ENCODE measurements around the gene ALDH1A1.
"Not testable (repeated sequence)": the region's sequence is repeated elsewhere in the genome, so short reads cannot be mapped to it uniquely, and the experiment has no call there.

The ALDH1A1 gene

DNA sequence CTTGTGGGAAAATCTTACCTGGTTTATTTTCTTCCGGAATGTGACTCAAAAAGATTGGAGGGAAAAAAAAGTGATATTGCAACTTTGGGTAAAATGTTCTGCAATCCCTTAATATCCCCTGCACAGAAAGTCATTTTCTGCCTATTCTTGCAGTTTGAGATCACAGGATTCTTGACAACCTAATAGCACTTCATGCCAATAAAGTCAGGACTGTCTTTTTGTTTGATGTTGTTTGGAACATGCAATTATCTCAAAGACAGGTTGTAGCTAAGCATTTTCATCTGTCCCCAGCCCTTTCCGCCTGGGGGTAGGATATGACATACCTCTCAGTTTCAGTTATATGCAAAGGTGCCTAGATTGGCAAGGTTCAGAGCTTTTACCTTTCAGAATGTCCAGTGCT, 63.9 kb downstream of the ALDH1A1 start:
- no peak for DNase-seq

DNA sequence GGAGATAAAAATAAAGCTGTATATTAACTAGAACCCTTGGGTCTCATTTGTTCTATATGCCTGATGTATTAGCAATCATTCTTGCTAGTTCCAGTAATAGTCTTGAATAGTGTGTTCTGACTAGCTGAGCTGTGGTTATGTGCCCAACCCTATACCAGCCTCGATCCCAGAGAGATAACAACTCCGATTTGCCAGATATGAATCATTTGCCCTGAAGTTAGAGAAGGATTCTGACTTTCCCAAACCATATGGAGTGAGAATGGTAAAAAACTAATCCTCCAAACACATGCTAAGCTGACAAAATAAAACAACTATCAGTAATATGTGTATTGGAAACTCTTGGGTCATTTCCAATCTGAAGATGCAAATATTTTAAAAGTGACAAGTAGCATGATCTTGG, 64.8 kb downstream of the ALDH1A1 start:
- DNase-seq: no peak

DNA sequence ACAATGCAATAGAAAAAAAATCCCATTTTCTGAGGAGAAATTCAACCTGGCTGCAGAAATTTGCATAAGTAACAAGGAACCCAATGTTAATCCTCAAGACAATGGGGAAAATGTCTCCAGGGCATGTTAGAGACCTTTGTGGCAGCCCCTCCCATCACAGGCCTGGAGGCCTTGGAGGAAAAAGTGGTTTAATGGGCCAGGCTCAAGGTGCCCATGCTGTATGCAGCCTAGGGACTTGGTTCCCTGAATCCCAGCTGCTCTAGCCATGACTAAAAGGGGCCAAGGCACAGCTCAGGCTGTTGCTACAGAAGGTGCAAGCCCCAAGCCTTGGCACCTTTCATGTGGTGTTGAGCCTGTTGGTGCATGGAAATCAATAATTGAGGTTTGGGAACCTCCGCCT, 66.5 kb downstream of the ALDH1A1 start:
- no peak for DNase-seq

DNA sequence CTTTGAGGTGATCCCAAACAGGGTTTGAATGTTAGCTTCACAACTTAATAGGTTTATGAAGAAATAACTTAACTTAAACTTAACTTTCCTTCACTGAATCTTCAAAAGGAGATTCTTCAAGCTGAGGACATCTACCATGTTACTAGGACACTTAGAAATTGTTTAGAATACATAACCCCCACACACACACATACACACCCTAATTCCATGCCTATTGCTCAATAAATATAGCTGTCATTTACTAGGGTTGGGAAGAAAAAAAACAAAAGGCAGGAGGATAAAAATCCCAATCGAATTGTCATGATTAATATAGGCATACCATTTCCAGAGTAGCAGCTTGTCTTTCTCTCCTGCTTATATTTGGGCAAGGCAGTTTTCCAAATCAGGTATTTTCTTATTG, 68.3 kb downstream of the ALDH1A1 start:
- DNase-seq: no peak

DNA sequence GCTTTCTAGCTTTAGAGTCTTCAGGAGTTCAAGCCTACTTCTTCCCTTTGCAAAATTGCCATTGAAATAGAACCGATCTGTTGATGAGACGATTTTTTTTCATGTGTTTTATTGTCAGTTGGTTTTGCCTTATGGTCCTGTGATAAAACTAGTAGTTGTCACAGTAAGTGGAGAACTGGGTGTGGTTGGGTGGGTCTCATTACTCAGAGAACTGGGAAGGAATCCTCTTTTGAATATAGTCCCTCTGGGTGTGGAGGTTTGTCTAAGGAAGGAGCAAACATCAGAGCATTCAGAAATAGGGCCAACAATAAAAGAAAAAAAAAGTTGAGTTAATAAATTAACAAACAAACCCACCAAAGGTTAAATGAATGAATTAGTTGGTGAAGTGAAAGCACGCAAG, 69.0 kb downstream of the ALDH1A1 start:
- DNase-seq: no peak

DNA sequence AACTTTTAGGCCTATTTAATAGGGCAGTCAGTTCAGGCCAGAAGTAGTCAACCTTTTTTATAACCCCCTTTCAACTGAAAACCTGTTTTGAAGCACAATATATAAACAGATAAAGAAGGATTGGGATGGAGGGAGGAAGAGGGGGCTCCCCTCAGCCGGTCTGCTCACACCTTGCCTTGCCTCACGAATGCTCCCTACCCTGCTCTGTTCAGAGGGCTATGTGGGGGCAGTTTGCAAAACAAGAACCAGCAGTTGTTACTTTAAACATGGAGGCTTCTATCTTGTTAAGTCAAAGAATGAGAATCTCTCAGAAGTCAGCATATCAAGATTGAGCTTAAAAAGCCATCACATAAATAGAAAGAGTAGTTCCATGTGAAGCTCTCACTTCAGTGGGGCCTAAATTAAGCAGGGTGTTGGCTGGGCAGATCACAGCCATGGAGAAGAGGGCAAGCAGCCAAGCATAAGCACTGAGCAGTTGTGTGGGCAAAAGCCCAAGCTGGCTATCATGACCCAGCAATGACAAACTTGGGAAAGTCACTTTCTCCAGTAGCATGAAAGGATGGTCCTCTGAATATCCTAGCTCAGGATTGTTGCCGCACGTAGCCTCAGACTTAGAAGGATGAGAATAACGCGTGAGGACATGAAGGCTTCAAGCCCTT, 70.6 kb downstream of the ALDH1A1 start:
- DNase-seq: no peak

DNA sequence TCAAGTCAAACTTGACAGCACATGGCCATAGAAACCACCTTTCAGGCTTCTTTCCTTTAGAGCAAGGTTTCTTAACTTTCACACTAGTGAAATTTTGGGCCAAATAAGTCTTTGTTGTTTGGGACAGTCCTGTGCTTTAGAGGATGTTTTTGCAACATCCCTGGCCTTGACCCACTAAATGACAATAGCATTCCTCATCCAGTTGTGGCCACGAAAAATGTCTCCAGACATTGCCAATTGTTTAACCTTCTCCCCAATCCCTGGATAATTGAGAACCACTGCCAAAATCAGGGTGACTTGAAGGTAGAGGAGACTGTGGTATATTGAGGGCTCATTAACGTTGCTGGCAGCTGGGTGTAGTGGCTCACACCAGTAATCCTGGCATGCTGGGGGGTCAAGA, 72.0 kb downstream of the ALDH1A1 start:
- DNase-seq: no peak

DNA sequence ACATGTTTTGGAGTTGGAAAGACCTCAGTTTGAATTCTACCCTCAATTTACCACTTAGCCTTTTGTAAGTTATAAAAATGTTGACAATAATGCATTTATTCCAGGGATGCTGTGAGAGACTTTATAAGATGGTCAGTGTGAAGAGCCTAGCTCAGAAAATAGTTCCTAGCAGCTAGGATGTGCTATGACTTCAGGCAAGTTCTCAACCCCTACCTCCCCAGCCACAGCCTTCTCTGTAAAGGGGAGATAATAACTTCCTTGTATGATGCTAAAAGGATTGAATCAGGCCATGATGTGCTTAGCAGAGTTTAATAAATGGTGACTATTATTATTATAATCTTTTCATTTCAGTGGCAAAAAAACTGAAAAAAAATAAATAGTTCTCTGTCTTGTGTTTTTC, 77.6 kb downstream of the ALDH1A1 start:
- DNase-seq: no peak

DNA sequence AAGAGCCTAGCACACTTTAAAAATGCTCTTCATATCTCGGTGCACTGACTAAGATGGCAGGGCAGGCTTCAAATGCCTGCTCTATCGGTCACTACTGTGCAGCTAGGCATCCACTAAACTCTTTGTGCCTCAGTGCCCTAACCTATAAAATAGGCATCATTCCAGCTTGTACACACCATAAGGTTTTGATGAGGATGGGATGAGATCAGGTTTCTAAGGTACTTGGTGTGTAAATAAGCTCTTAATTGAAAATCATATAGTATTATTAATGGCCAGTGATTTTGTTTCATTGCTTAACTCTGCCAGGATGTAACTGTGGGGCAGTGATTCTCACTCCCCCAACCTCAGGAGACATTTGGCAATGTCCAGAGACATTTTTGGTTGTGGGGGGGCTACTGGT, 78.5 kb downstream of the ALDH1A1 start:
- DNase-seq: no peak

DNA sequence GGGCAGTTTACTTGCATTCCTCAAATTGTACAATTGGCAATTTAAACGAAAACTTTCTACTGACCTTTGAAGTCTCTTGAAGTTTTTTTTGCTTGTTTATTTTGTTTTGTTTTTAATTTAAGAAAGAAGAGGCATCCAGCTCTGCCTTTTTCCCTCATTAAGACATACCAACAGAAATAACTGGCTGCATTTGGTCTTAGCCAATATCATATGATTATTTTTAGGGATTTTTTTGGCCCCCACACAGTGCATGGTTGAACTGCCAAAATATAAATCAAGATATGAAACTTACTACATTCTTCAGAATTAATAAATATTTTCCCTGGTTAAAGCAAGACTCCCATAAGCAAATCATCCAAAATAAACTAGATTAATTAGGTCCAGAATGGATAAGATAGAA, 79.4 kb downstream of the ALDH1A1 start:
- DNase-seq: no peak

DNA sequence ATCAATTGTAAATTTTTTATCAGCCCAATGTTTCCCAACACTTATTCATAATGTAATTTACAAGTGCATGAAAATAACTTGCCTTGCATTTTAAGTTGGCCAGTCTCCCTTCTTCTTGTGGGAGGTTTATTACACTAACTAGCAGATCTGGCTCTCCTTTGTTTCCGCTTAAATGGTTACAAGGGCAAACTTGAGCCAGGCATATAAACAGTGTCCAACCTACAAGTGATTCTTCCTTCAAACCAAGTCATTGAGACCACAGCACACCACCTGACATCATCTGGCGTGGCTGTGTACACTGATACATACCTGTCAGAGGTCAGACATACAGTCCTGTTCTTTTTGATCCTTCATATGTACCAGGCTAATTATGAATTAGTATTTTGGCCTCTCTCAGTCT, 80.1 kb downstream of the ALDH1A1 start:
- no peak for DNase-seq

DNA sequence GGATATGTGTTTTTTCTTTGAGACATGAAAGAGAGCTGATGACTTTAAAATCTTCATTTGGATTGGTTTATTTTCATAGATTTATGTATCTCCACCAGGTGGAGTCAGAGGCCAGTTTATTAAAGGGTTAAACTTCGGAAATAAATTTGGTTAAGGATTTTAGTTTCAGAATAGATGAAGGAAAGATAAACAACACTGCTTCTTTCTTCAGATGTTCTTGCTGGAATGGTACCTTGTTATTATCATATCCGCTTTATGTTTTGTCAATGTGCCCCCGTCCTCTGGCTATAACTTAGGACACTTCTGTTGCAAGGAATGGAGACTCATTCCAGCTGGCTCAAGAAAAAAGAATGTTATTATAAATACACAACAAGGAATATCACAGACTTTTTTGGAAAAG, 81.2 kb downstream of the ALDH1A1 start:
- no peak for DNase-seq

DNA sequence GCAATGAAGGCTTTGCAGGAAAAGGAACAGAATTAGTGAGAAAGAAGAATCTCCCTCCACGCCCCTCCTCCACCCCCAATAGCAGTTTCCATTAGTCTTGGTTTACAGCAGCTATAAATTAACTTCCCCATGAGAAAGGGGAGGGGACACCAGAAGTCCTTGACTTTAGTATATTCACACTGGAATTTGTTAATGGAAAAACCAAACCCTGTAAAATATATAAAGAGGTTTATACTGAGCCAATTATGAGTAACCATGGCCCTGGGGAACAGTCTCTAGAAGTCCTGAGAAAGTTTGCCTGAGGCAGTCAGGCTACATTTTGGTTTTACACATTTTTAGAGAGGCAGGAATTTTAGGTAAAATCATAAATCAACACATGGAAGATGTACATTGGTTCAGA, 88.5 kb downstream of the ALDH1A1 start:
- no peak for DNase-seq

DNA sequence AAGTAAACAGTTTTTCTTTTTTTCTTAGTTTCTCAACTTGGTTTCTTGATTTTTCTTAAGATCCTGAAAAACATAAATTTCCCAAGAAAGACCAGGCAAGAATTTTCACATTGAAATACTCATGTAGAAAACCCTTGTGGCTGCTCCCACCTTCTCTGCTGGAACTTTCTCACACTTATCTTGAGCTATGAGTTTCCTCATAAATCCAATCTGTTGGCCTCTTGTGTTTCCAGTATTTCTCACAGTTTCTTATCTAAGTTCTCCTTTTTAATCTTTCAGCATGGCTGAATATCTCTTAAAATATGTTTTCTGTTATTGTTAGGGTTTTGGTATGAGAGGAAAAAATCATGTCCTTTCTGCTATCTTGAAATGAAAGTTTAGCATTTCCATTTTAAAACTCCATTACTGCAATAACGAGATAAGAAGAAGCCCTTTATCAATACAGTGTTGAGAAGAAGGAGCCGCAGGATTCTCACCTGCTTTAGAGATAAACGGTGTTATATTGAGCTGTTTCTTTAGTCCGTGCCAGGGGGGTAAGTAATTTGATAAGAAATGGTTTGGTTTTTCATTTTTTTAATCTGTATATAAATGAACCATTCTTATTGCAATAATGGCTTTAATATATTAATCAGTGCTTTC, 89.3 kb downstream of the ALDH1A1 start:
- no peak for DNase-seq

DNA sequence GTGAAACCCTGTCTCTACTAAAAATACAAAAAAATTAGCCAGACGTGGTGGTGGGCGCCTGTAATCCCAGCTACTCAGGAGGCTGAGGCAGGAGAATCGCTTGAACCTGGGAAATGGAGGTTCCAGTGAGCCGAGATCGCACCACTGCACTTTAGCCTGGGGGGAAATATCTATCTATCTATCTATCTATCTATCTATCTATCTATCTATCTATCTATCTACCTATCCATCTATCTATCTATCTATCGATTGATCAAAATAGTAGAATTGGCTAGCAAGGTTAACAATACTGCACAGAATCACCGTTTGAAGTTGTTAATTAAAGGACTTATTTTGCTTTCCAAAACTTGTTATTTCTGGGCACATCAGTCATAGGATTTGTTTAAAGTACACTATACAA, 90.1 kb downstream of the ALDH1A1 start:
- not testable (repeated sequence) for DNase-seq

DNA sequence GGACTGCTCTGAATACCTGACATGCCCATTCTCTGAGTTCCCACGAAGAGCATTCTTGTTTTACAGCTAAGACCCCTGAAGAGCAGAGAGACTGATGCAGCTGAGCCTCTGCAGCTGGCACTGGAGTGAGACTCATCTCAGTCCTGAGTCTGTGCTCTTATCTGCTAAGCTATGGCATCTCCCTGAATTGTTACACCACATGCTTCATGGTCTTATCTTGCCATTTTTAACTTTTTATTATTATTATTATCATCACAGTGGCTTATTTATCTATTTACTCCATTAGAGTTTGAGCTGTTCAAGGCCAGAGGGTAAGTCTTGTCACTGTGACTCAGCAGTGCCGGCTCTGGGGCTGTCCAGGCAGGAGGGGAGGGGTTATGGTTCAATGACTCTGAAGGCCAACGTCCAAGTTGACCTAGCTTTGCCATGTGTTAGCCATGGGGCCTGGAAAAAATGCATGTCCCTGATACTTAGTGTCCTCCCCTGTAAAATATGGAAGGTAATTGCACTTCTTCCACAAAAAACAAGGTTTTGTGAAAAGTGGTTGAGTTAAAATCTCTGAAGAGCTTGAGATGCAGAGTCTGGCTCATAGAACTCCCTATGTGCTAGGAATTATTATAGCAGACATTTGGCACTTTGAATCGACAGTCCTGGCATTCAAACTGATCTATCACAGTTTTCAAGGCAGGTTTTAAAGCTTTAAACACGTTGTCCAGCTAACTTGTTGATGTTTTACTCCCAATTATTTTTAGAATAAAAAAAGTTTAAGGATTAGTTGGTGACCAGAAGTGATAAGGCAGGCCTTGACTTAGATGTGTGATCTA, 94.6 kb downstream of the ALDH1A1 start:
- DNase-seq: no peak

DNA sequence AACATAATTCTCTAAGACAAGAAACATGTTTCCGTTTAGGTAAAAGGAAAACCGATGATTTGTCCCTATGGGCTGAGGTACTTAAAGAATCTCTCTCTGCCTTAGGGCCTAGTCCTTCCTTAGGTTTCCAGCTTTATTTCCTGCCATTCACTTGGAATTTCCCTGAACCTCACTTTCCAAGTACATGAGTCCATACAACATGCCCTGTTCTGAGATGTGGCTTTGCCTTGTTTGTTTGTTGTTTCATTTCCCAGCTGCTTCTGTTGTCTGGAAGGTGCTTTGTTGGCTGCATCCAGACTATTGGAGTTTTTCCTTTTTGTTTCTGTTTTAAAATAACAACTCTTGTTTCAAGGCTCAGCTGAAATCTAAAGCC, 95.2 kb downstream of the ALDH1A1 start:
- DNase-seq: no peak

DNA sequence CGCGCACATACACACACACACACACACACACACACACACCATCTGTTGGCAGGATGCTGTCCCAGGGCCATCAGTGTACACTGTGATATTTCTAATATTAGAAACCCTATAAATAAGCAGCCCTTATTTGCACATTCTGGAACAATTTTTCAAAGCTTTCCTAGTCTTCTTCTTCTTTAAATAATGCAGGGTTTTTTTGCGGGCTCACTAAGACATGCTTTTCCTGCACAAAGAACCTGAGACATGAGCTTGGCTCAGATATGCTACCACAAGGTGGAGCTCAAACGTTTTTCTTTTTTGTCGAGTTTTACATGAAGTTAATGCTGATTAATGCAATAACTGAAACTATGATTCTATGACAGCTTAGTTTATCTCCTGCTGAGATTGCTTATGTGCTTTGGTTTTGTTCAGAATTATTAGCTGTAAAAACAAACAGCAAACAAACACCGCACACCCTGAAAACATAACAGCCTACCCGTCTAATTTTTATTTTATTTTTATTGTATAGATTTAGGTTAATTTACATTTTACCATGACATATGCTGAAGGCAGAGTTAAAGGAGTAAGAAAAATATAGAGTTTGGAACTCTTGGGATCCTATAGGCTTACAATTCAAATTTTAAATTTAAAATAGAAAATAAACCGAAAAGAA, 95.8 kb downstream of the ALDH1A1 start:
- DNase-seq: no peak

DNA sequence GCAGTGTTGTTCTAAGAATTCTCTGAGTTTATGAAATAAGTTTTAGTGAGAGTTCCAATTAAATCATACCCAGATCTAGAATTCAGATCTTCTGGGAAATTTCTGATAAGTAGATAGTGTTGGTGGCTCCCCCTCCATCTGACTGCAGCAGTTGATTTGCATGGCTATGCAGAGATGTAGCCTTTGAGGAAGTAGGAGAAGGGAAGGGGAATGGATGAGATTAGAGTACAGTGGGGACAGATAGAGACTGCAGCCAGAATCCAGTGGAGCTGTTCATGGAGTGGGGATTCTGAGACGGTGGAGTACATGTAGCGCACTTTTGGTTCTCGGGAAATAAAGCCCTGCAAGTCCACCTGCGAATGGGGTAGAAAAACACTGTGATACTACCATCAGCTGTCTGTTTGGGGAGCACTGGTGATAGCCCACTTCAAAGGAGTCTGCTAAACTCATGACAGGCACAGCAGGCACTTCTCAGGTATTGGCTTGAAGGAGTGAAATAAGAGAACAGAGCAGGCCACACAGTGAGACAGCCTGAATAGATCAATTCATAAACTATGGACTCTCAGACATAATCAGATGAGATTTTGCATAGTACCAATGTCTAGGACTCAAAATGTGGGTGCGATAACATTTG, 96.8 kb downstream of the ALDH1A1 start:
- no peak for DNase-seq

DNA sequence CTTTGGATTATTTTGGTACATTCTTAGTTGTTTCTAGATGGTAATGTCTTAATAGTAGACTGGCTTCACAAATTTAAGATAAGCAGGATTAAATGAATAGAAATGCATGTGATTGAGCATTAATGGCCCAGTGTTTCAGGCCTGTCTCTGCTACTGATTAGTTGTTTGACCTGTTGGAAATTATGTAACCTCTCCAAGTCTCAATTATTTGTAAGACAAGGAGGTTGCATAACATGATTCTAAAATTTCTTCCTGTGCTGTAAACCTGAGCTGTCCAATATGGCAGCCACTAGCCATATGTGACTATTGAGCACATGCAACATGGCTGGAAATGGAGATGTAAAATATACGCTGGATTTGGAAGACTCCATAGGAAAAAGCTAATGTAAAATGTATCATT, 97.5 kb downstream of the ALDH1A1 start:
- DNase-seq: no peak

Data from NCI-H187 (cell line).